Sigmoid colon (tissue), 4 donors: Measurements from ENCODE around the gene GIMAP7.

Experiments
- CTCF ChIP-seq, 4 experiments: fragments of 450-650 bp in 3 of 4; fragments of 200-600 bp in 1 of 4; IDR thresholded peaks; one replicate each; pipeline ENCODE4 v1.5.1; 2016 to 2019; ENCODE audit warnings: antibody characterized with exemption in 4 of 4, mild to moderate bottlenecking in 3 of 4, moderate library complexity in 2 of 4
- EP300 ChIP-seq, 4 donors: sonication (generic); formaldehyde crosslinking; IDR thresholded peaks; one replicate each; pipeline ENCODE4 v1.6.1; 2017; ENCODE audit warnings: antibody characterized with exemption in 4 of 4
- POLR2A ChIP-seq, 2 donors: fragments of 450-650 bp; IDR thresholded peaks; one replicate each; pipeline ENCODE4 v1.6.1; 2016; ENCODE audit warnings: antibody characterized with exemption in 2 of 2, mild to moderate bottlenecking in 2 of 2, moderate library complexity in 2 of 2
- POLR2AphosphoS5 ChIP-seq, 4 donors: sonication (generic); formaldehyde crosslinking; IDR thresholded peaks; one replicate each; pipeline ENCODE4 v1.6.1; 2017; ENCODE audit warnings: antibody characterized with exemption in 4 of 4

GRCh38 chr7:150516956-150517745 lies 2.5 kb downstream of the GIMAP7 start:
- TF ChIP-seq CTCF (IDR thresholded peaks at IDR 0.05) (no peak), POLR2A (IDR thresholded peaks at IDR 0.05) (no peak), POLR2AphosphoS5 (IDR thresholded peaks at IDR 0.05) (peak in 1 of 4 donors; percentile 1), EP300 (IDR thresholded peaks at IDR 0.05) (no peak)
